Activated naive CD8-positive, alpha-beta T cell treated with anti-CD3 and anti-CD28 coated beads, Interleukin-2, amount 50 U/mL, for 24 hours (primary cell): ENCODE measurements around the gene BAHCC1.

Experiments
- ATAC-seq: fragments of 150-1000 bp; cut with Tn5 transposase; one replicate; pipeline ENCODE4 v1.10.0; 2021
- DNase-seq: peaks from one replicate; pipeline ENCODE4 v3.0.0; 2021
- H3K27ac Mint-ChIP-seq: one replicate; pipeline ENCODE4 v1.8.0; 2021; ENCODE audit warnings: mild to moderate bottlenecking, mixed read lengths
- H3K27me3 Mint-ChIP-seq: one replicate; pipeline ENCODE4 v1.8.0; 2021; ENCODE audit warnings: mixed read lengths
- H3K36me3 Mint-ChIP-seq: one replicate; pipeline ENCODE4 v1.8.0; 2021; ENCODE audit warnings: low read depth, mixed read lengths
- H3K4me1 Mint-ChIP-seq: one replicate; pipeline ENCODE4 v1.8.0; 2021; ENCODE audit warnings: mixed read lengths
- H3K4me3 Mint-ChIP-seq: one replicate; pipeline ENCODE4 v1.8.0; 2021; ENCODE audit warnings: mild to moderate bottlenecking, moderate library complexity, mixed read lengths
- H3K9me3 Mint-ChIP-seq: one replicate; pipeline ENCODE4 v1.8.0; 2021; ENCODE audit warnings: mixed read lengths

The BAHCC1 gene

GRCh38 chr17:81388091-81388611 lies 7.1 kb upstream of the BAHCC1 start:
- DNase-seq (no peak), ATAC-seq (no peak)
- no peaks in the 10 kb centered on the region for H3K9me3 Mint-ChIP-seq
- H3K36me3 Mint-ChIP-seq = no peaks in the 10 kb centered on the region
- peak overlapping the region; percentile 48 for H3K4me3 Mint-ChIP-seq
- no peak overlapping the region for H3K27ac Mint-ChIP-seq
- peaks cover 55% of the 10 kb centered on the region for H3K27me3 Mint-ChIP-seq
- peaks cover 11% of the 10 kb centered on the region for H3K4me1 Mint-ChIP-seq

GRCh38 chr17:81388612-81389367 lies 6.5 kb upstream of the BAHCC1 start:
- no peak overlapping the region for H3K27ac Mint-ChIP-seq
- ATAC-seq = no peak
- H3K4me1 Mint-ChIP-seq = peaks cover 11% of the 10 kb centered on the region
- no peak for DNase-seq
- H3K36me3 Mint-ChIP-seq = no peaks in the 10 kb centered on the region
- no peaks in the 10 kb centered on the region for H3K9me3 Mint-ChIP-seq
- no peak overlapping the region for H3K4me3 Mint-ChIP-seq
- peaks cover 55% of the 10 kb centered on the region for H3K27me3 Mint-ChIP-seq

- peaks cover 19% of the 10 kb centered on the region for H3K4me1 Mint-ChIP-seq
- H3K9me3 Mint-ChIP-seq = no peaks in the 10 kb centered on the region
- no peak for DNase-seq
- no peaks in the 10 kb centered on the region for H3K36me3 Mint-ChIP-seq
- ATAC-seq = no peak
- H3K27me3 Mint-ChIP-seq = peaks cover 60% of the 10 kb centered on the region
- H3K4me3 Mint-ChIP-seq = no peak overlapping the region
- no peak overlapping the region for H3K27ac Mint-ChIP-seq
These were observed 5.7 kb upstream of the BAHCC1 start for GRCh38 chr17:81389585-81389984.

- peaks cover 22% of the 10 kb centered on the region for H3K4me1 Mint-ChIP-seq
- no peaks in the 10 kb centered on the region for H3K36me3 Mint-ChIP-seq
- H3K4me3 Mint-ChIP-seq = no peak overlapping the region
- peaks cover 60% of the 10 kb centered on the region for H3K27me3 Mint-ChIP-seq
- ATAC-seq = no peak
- DNase-seq = no peak
- no peak overlapping the region for H3K27ac Mint-ChIP-seq
- H3K9me3 Mint-ChIP-seq = no peaks in the 10 kb centered on the region
These were observed 5.0 kb upstream of the BAHCC1 start for GRCh38 chr17:81390029-81390872.

- Mint-ChIP-seq H3K27me3 (peaks cover 58% of the 10 kb centered on the region), H3K36me3 (no peaks in the 10 kb centered on the region), H3K4me1 (peaks cover 26% of the 10 kb centered on the region), H3K4me3 (no peak overlapping the region), H3K9me3 (no peaks in the 10 kb centered on the region), H3K27ac (no peak overlapping the region)
- DNase-seq (no peak), ATAC-seq (no peak)
These were observed 4.4 kb upstream of the BAHCC1 start for GRCh38 chr17:81390873-81391255.

GRCh38 chr17:81391293-81391935 lies 3.8 kb upstream of the BAHCC1 start:
- peaks cover 26% of the 10 kb centered on the region for H3K4me1 Mint-ChIP-seq
- no peak overlapping the region for H3K27ac Mint-ChIP-seq
- H3K4me3 Mint-ChIP-seq = no peak overlapping the region
- ATAC-seq = no peak
- no peak for DNase-seq
- no peaks in the 10 kb centered on the region for H3K9me3 Mint-ChIP-seq
- H3K27me3 Mint-ChIP-seq = peaks cover 53% of the 10 kb centered on the region
- H3K36me3 Mint-ChIP-seq = no peaks in the 10 kb centered on the region

- ATAC-seq (no peak), DNase-seq (no peak)
- H3K4me3 Mint-ChIP-seq = no peak overlapping the region
- peak overlapping the region; percentile 39 for H3K27ac Mint-ChIP-seq
- no peaks in the 10 kb centered on the region for H3K9me3 Mint-ChIP-seq
- peaks cover 26% of the 10 kb centered on the region for H3K4me1 Mint-ChIP-seq
- H3K36me3 Mint-ChIP-seq = no peaks in the 10 kb centered on the region
- peaks cover 55% of the 10 kb centered on the region for H3K27me3 Mint-ChIP-seq
These were observed 3.0 kb upstream of the BAHCC1 start for GRCh38 chr17:81391936-81392908.

- no peak overlapping the region for H3K4me3 Mint-ChIP-seq
- ATAC-seq = no peak
- H3K27me3 Mint-ChIP-seq = peaks cover 57% of the 10 kb centered on the region
These were observed 2.2 kb upstream of the BAHCC1 start for GRCh38 chr17:81392909-81393654.

GRCh38 chr17:81393684-81394376 lies 1.4 kb upstream of the BAHCC1 start:
- H3K27me3 Mint-ChIP-seq = peaks cover 61% of the 10 kb centered on the region
- H3K27ac Mint-ChIP-seq = peak overlapping the region; percentile 64
- peak overlapping the region; percentile 68 for H3K4me3 Mint-ChIP-seq
- no peaks in the 10 kb centered on the region for H3K36me3 Mint-ChIP-seq
- peak; percentile 88 for DNase-seq
- H3K4me1 Mint-ChIP-seq = peaks cover 32% of the 10 kb centered on the region
- ATAC-seq = peak; percentile 33
- no peaks in the 10 kb centered on the region for H3K9me3 Mint-ChIP-seq

More at GRCh38 chr17:81392909-81393654, 2.2 kb upstream of the BAHCC1 start:
- Mint-ChIP-seq H3K9me3 (no peaks in the 10 kb centered on the region), H3K4me1 (peaks cover 27% of the 10 kb centered on the region), H3K36me3 (no peaks in the 10 kb centered on the region), H3K27ac (peak overlapping the region; percentile 39)
- DNase-seq = no peak

- no peaks in the 10 kb centered on the region for H3K9me3 Mint-ChIP-seq
- DNase-seq = no peak
- no peaks in the 10 kb centered on the region for H3K36me3 Mint-ChIP-seq
- peaks cover 34% of the 10 kb centered on the region for H3K4me1 Mint-ChIP-seq
- ATAC-seq = no peak
- peak overlapping the region; percentile 64 for H3K27ac Mint-ChIP-seq
- H3K4me3 Mint-ChIP-seq = peak overlapping the region; percentile 68
- peaks cover 61% of the 10 kb centered on the region for H3K27me3 Mint-ChIP-seq
These were observed 808 bp upstream of the BAHCC1 start for GRCh38 chr17:81394377-81394920.

- H3K36me3 Mint-ChIP-seq = no peaks in the 10 kb centered on the region
- peaks cover 63% of the 10 kb centered on the region for H3K27me3 Mint-ChIP-seq
- DNase-seq (no peak), ATAC-seq (no peak)
- H3K4me3 Mint-ChIP-seq = peak overlapping the region; percentile 60
- no peaks in the 10 kb centered on the region for H3K9me3 Mint-ChIP-seq
- H3K4me1 Mint-ChIP-seq = peaks cover 37% of the 10 kb centered on the region
- peak overlapping the region; percentile 83 for H3K27ac Mint-ChIP-seq
These were observed 482 bp downstream of the BAHCC1 start for GRCh38 chr17:81395600-81396277.

- H3K9me3 Mint-ChIP-seq = no peaks in the 10 kb centered on the region
- DNase-seq (no peak), ATAC-seq (no peak)
- no peaks in the 10 kb centered on the region for H3K36me3 Mint-ChIP-seq
- no peak overlapping the region for H3K4me3 Mint-ChIP-seq
- peaks cover 37% of the 10 kb centered on the region for H3K4me1 Mint-ChIP-seq
- H3K27me3 Mint-ChIP-seq = peaks cover 63% of the 10 kb centered on the region
- H3K27ac Mint-ChIP-seq = no peak overlapping the region
These were observed 1.0 kb downstream of the BAHCC1 start for GRCh38 chr17:81396278-81396721.
